Activated naive CD4-positive, alpha-beta T cell treated with anti-CD3 and anti-CD28 coated beads, Interleukin-2, amount 50 U/mL, for 16 hours (primary cell): ENCODE data around the gene ANKMY1.

ENCODE experiments used
- DNase-seq: peaks from one replicate; pipeline ENCODE4 v3.0.0-alpha.2; 2020

ANKMY1 gene

DNA sequence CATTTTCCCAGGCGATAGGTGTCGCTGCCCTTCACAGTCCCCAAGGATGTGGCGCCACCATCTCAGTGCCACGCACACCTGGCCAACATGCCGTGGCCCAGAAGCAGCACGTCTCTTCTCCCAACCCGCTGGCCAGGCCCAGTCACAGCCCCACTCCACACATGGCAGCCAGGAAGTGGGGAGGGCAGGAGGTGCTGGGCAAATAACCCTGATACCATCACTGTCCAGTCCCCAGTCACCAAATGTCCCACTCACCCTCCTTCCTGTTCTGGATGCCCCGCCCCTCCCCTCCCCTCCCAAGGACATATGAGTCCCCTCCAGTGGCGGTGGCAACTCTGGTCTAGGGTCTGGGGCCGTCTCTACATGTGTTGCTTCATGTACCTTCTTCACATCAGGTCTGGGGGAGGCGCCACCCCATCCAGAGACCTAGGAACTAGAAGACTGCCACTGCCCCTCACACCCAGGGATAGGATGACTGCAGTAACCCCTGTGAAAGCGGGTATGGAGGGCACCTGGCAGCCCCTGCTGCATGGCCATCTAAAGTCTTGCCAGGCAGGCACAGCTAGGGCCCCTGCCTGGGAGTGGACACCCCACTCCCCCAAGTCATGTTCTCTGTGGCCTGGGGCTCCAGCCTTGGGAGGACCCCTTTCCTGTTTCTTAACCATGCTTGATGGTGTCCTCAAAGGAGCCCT lies 21.4 kb upstream of the ANKMY1 start:
- no peak for DNase-seq

DNA sequence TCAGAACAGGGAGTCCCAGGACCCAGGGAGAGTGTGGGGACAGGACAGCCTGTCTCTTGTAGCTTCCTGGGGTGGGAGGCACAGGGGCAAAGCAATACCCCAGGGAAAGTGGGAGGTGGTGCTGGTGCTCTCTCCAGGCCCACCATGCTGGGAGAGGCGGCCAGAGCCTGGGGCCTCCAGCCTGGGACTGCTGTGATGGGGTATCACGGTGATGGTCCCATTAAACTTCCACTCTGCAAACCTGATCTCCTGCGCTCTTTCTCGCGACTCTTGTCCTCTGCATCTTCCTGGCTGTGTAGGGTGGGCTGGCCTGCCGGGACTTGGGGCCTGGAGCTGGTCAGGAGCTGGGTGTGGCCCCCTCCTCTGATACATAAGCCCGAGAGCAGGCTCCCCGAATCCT lies 20.7 kb upstream of the ANKMY1 start:
- DNase-seq, result no peak

DNA sequence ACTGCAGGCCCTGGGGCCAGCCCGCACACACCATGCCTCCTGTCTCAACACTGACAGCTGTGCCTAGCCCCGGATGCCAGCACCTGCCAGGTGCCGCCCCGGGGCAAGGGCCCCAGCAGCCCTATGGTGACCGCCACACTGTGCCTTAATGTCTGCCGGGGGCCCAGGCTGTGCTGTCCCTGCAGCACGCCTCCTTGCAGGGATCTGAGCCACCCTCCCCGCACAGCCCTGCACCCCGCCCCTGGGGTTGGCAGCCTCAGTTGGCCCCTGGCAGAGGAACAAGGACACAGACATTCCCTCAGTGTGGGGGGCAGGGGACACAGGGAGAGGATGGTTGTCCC lies 20.3 kb upstream of the ANKMY1 start:
- DNase-seq, result no peak

DNA sequence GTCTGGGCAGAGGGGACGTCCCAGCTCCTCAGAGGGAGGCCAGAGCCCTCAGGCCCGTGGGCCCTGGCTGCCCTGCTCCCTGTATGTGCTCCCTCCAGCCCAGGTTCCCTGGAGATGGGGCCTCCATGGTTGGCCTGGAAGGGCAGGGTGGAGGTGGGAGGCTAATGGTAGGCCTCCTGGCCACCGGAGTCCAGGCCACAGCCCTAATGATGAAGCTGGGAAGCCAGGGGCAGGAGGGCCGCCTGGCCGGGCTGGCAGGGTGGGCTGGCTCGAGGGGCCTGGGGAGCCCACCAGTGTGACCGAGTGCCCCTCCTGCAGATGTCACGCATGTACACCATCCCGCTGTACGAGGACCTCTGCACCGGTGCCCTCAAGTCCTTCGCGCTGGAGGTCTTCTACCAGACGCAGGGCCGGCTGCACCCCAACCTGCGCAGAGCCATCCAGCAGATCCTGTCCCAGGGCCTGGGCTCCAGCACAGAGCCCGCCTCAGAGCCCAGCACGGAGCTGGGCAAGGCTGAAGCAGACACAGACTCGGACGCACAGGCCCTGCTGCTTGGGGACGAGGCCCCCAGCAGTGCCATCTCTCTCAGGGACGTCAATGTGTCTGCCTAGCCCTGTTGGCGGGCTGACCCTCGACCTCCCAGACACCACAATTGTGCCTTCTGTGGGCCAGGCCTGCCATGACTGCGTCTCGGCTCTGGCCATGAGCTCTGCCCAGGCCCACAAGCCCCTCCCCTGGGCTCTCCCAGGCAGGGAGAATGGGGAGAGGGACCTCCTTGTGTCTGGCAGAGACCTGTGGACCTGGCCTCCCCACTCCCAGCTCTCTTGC lies 19.7 kb upstream of the ANKMY1 start:
- DNase-seq, result no peak

DNA sequence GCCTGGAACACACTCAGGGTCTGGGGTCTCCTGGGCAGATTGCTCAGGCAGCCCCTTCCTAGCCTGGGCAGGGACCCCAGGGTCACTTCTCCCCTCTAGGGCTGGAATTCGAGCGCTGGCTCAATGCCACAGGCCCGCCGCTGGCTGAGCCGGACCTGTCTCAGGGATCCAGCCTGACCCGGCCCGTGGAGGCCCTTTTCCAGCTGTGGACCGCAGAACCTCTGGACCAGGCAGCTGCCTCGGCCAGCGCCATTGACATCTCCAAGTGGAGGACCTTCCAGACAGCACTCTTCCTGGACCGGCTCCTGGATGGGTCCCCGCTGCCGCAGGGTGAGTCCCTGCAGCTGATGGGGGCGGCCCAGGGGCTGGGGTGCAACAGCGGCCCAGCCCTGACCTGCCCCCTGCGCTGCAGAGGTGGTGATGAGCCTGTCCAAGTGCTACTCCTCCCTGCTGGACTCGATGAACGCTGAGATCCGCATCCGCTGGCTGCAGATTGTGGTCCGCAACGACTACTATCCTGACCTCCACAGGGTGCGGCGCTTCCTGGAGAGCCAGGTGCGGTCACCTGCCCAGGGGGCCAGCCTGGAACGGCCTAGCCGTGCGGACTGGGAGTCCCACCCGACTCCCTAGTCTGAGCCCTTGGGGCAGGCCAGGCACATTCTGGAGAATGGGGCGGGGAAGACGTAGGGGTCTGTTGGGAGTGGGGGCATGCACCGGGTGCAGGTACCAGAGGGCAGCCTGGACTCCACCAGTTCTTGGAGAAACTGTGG lies 18.8 kb upstream of the ANKMY1 start:
- no peak for DNase-seq

DNA sequence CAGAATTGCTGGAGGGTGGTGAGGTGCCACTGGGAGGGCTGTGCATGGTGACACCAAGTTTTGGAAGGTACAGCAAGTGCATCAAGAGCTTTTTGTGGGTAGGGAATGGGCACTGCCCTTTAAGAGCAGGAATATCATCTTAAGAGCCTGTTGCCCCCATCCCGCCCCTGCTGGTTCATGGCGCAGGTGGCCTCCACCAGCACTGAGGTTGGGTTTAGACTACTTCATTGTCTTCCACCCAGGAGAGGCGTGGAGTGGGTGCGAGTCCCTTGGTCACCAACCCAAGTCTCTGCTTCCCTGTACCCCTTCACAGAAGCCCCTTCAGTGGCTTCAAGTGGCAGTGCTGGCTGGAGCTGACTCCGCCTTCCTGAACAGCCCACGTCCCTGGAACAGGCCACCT lies 18.2 kb upstream of the ANKMY1 start:
- no peak for DNase-seq

DNA sequence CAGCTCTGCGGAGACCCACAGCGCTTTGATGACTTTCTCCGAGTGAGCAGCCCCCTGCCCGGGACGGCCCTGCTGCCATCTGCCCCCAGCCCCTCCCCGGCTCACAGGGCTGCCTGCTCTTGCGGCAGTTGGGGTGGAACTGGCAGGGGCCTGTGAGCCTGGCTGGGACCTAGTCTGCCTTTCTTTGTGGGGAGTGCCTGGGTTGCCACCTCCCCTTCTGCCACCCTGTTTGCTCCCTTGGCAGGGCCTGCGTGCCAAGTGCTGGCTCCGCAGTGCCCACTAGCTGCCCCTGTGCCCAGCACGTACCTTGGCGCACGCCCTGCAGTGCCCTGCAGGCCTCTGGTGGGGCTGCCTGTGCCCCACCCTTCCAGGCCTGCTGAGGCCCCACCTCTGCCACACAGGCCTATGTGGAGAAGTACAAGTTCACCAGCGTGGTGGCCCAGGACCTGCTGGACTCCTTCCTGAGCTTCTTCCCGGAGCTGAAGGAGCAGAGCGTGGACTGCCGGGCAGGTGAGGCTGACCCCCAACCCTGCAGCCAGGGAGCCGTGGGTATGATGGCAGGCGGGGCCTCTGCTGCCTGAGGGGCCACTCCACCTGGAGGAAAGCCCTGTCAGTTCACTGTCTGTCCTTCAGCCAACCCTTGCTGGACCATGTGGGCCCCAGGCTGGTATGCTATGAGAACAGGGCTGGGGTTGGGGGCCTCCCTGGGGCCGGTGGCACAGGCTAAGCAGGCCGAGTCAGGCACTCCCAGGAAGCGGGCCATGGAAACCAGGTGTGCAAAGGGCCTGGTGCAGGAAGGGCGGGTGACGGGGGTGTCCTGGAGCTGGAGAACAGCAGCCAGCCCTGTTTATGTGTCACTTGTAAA lies 17.5 kb upstream of the ANKMY1 start:
- no peak for DNase-seq

DNA sequence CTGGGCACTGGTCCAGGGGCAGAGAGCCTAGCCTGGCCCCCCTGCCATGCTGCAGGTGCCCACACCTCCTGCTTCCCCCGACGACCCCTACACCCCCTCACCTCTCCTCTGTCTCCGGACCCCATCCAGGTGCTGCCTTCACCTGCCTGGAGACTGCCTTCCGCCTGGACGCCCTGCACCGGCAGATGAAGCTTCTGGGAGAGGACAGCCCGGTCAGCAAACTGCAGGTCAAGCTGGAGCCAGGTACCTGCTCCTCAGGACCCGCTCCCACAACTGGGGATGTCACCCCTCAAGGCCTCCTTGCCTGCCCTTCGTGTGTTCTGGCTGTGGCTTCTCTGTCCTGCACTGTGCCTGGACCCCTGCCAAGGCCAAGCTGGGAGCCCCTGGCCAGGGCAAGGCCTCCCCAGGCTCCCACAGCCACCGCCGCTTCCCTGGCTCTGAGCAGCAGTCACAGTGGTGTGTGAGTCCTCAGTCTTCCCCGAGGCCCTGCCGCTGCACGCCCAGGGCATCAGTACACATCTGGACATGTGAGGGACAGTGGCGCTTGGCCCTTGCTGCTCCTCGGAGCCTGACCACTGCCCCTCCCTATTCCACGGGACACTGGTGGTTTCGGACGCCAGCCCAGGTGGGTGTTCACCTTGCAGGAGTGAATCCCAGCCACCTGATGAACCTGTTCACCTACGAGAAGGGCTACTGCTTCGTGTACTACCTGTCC lies 16.8 kb upstream of the ANKMY1 start:
- no peak for DNase-seq

DNA sequence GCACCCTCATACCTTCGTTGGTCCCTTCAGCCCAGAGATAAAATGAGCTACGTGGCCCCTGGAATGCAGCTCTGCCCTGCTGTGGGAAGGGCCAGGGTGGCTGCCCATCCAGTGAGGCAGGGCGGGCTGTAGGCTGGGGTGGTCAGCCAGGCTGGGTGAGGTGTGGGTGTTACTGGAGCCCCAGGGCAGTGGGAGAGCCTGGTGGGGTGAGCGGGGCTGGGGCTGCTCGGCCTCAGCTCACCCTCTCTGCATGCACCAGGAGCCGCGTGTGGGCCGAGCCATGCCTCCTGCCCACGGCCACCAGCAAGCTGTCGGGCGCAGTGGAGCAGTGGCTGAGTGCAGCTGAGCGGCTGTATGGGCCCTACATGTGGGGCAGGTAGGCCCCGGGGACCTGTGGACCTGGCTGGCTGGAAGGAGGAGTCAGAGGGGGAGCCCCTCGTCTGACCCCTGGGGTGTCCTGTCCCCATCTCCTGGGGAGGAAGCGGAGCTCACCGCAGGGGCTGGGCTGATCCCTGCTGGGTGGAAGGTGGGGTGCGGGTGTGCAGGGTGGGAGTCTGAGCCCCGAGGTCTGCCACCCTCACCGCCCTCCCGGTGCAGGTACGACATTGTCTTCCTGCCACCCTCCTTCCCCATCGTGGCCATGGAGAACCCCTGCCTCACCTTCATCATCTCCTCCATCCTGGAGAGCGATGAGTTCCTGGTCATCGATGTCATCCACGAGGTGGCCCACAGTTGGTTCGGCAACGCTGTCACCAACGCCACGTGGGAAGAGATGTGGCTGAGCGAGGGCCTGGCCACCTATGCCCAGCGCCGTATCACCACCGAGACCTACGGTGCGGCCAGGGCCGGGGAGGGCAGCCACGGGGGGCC lies 16.0 kb upstream of the ANKMY1 start:
- no peak for DNase-seq

DNA sequence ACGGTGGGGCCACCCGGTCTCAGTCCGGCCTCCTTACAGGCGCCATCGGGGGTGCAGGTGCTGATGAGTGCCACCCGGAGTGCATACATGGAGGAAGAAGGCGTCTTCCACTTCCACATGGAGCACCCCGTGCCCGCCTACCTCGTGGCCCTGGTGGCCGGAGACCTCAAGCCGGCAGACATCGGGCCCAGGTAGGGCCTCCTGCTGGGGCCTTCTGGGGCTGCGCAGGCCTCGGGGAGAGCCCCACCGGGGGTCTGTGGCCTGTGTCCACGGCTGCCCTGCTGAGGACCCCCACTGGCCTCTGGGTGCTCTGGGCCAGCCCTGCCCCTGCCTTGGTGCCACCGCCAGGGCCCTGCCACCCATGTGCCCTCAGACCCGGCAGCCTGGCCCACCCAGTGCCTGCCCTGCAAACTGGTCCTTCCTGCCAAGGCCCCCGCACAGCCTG lies 15.3 kb upstream of the ANKMY1 start:
- no peak for DNase-seq

DNA sequence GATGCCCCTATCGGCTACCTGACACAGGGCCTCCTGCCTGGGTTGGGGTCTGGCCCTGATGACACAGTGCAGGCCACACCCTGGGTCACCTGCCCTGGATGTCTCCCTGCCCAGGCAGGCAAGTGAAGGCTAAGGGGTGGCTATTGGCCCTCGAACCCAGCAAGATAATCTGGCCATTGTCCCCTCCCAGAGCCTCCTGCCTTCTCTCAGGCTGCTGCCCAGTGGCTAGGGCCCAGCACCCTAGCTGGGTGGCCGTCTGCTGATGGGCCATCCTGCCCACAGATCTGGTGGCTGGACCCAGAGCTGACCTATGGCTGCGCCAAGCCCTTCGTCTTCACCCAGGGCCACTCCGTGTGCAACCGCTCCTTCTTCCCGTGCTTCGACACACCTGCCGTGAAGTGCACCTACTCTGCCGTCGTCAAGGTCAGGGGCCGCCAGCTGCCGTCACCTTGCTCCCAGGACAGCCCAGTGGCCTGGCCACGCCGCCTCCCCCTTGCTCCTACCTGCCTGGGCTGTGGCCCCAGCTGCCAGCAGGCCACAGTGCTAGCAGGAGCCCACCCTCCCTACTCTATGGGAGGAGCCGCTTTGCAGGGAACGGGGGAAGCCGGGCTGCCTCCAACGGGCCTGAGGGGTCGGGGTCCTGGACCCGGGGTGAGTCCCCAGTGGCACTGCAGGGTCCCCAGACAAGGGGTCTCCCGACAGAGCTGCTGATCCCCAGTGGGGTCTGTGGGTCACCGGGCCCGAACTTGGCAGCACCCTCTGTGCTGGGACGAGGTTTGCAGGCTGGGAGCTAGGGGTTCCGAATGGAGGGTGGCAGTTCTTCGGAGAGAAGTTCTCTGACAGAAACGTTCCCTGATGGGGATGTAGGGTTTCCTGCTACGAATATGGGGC lies 14.6 kb upstream of the ANKMY1 start:
- DNase-seq, result no peak

DNA sequence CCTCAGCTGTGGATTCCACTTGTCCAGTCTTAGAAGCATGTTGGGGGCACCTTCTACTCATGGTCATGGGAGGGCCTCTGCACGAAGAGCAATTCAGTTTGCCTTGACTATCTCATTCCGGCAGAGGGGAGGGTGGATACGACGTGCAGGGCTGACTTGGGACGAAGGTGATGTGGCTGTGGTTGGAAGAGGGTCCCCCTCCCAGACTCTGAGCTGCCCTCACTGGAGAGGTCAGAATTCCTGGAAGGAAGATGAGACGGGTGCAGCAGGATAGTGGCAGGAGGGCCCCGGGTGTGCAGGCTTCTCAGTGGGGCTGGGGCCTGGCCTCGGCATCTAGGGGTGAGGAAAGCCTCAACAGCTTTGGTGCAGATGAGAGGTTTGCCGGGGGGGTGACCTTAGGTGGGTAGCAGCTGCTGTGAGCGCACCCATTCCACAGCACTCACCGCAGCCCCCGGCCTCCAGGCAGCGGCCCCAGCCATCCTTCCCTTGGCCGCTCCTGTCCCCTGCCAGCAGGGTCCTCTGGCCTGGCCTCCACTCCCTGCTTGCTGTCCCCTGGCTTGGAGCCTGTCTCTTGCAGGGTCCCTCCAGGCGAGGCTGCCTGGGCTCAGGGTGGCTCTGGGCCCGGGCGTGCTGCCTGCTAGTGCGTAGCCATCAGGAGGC lies 13.7 kb upstream of the ANKMY1 start:
- DNase-seq, result peak; percentile 9

DNA sequence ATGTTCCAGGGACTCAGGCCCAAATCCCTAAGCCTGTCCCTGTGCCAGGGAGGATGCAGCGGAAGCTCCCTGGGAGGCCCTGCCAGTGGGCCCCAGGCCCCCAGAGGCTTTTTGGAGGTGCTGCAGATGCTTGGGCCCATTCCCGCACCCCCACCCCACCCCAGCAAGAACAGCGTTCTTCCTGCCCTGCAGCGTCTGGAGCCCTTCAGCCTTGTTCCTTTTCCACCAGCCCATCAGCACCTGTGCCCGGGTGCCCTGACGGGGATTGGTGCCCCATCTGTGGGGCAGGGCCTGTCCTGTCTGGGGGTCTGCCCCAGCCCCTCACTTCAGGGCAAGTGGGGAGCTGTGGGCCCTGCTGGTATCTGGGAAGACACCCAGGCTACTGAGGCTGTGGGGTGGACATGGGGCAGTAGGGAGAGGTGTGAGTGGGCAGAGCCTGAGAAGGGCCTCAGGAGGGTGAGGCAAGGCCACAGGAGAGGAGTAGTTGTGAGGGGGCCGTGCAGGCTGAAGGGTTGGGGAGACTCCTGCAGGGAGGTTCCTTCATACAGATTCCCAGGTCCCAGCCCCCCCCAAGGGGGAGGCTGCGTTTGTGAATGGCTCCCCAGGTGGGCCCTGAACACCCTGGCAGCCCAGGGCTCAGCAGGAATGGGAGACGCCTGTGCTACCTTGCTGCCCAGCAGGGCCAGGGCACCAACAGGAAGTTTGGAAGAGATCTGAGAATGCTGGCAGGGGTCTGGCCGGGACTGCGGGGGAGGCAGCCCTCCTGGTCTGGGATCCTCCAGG lies 12.9 kb upstream of the ANKMY1 start:
- DNase-seq, result peak; percentile 7

DNA sequence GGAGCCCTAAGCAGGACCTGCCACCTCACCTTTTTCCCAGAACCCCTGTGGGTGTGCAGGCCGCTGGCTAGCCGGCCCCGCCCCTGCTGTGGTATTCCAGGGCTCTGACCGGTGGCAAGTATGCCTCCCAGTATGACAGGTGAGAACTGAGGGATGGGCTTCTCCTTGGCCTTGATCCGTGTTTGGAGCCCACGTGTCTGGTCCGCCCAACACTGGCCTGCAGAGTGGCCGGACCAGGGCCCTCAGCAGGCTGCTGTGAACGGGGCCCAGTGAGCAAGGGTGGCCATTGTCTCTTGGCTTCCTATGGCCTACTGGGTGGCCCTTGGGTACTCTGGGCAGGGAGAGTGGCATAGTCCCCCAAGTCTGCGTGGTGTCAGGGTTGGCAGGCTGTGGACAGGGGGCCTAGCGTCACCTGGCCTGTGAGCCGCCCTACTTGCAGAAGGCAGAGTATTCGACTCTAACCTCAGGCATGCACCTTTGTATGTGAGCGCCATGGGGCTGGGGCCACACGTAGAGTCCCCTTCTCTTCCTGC lies 12.3 kb upstream of the ANKMY1 start:
- peak; percentile 3 for DNase-seq

DNA sequence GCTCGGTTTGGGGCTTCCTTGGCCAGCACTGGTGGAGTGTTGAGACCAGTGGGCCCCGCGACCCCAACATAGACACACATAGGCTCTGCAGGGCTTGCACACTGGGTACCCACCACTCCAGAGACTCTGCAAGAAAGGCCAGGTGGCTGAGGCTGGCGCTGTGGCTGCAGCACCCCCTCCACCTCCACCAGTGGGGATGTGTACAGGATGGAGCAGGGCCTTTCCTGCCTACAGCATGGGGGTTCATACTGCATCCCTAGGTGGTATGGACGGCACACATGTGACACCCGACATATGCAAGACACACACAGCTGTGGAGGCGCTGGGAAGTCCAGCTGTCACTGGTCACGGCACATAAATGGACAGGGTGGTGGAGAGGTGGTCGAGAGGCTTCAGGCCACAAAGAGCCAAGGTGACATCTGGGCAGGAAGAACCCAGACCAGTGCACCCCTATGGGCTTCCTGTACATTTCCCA lies 11.8 kb upstream of the ANKMY1 start:
- DNase-seq, result no peak

DNA sequence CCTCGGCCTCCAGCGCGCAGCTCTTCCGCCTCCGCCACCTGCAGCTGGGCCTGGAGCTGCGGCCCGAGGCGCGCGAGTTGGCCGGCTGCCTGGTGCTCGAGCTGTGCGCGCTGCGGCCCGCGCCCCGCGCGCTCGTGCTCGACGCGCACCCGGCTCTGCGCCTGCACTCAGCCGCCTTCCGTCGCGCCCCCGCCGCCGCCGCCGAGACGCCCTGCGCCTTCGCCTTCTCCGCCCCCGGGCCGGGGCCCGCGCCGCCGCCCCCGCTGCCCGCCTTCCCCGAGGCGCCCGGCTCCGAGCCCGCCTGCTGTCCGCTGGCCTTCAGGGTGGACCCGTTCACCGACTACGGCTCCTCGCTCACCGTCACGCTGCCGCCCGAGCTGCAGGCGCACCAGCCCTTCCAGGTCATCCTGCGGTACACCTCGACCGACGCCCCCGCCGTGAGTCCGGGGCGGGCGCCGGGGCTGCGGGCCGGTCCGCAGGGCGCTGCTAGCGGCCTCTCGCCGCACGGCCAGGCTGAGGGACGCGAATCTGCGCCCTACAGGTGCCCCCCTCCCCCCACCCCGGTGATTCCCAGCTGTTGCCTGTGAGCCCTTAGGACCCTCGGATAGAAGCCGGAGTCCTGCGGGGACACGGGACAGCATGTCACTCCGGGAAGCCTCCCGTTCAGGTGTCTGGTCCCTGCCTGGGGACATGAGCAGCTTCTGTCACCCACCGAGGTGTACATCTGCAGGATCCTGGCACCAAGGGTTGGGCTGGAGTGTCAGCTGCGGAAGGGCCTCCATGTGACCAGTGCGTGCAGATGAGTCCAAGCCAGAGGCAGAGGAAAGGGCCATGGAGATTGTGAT lies 11.1 kb upstream of the ANKMY1 start:
- peak; percentile 54 for DNase-seq
